ENCODE data around the gene CFAP52.

DNA sequence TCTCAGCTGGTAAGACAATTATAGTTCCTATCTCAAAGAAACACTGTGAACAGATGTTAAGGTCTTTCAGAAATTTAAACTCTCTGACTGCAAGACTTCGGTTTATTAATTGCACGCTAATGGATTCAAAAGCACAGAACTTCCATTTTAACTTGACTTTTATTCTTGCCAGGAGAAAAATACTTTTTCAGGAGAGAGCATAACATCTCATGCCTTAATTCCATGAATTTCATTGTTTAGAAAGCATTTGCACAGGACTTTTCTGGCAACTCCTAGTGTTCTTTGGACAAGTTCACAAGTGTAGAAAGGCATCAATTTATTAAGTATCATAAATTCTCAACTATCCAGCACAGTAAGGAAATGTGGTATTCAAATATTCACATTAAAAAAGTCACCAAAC, 23.3 kb upstream of the CFAP52 start:
- no peak for TF ChIP-seq POLR2A (IDR thresholded peaks at IDR 0.05)
- TF ChIP-seq, protein P1, sequence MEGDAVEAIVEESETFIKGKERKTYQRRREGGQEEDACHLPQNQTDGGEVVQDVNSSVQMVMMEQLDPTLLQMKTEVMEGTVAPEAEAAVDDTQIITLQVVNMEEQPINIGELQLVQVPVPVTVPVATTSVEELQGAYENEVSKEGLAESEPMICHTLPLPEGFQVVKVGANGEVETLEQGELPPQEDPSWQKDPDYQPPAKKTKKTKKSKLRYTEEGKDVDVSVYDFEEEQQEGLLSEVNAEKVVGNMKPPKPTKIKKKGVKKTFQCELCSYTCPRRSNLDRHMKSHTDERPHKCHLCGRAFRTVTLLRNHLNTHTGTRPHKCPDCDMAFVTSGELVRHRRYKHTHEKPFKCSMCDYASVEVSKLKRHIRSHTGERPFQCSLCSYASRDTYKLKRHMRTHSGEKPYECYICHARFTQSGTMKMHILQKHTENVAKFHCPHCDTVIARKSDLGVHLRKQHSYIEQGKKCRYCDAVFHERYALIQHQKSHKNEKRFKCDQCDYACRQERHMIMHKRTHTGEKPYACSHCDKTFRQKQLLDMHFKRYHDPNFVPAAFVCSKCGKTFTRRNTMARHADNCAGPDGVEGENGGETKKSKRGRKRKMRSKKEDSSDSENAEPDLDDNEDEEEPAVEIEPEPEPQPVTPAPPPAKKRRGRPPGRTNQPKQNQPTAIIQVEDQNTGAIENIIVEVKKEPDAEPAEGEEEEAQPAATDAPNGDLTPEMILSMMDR (IDR thresholded peaks at IDR 0.05), result no peak

Measured in prostate gland (tissue), 2 donors.